ENCODE results near the gene PLCB2.

Gene PLCB2

GRCh38 chr15:40252141-40252437 is 55.6 kb downstream of the PLCB2 start:
- TF ChIP-seq CTCF (IDR thresholded peaks at IDR 0.05; ENCODE audit: low read depth, low read length): no peak
- H3K4me3 ChIP-seq (replicated peaks in 1 of 2; ENCODE audit: low read depth in 2 of 2, low read length in 2 of 2): peak overlapping the region in 1 of 2 donors; percentile 41
- DNase-seq (ENCODE audit: low read depth in 2 of 2): no peak

GRCh38 chr15:40251486-40252140 is 56.1 kb downstream of the PLCB2 start:
- TF ChIP-seq CTCF (IDR thresholded peaks at IDR 0.05; ENCODE audit: low read depth, low read length): no peak
- H3K4me3 ChIP-seq (replicated peaks in 1 of 2; ENCODE audit: low read depth in 2 of 2, low read length in 2 of 2): no peak overlapping the region
- no peak for DNase-seq (ENCODE audit: low read depth in 2 of 2)

- no peak for TF ChIP-seq CTCF (IDR thresholded peaks at IDR 0.05; ENCODE audit: low read depth, low read length)
- H3K4me3 ChIP-seq (replicated peaks in 1 of 2; ENCODE audit: low read depth in 2 of 2, low read length in 2 of 2): no peak overlapping the region
- no peak for DNase-seq (ENCODE audit: low read depth in 2 of 2)
Measured at GRCh38 chr15:40250771-40251483, 56.8 kb downstream of the PLCB2 start.

- TF ChIP-seq CTCF (IDR thresholded peaks at IDR 0.05; ENCODE audit: low read depth, low read length): no peak
- no peak overlapping the region for H3K4me3 ChIP-seq (replicated peaks in 1 of 2; ENCODE audit: low read depth in 2 of 2, low read length in 2 of 2)
- DNase-seq (ENCODE audit: low read depth in 2 of 2): no peak
Measured at GRCh38 chr15:40250304-40250656, 57.5 kb downstream of the PLCB2 start.

GRCh38 chr15:40249477-40250303 is 58.0 kb downstream of the PLCB2 start:
- DNase-seq (ENCODE audit: low read depth in 2 of 2): peak; percentile 20 to 25
- TF ChIP-seq CTCF (IDR thresholded peaks at IDR 0.05; ENCODE audit: low read depth, low read length): no peak
- no peak overlapping the region for H3K4me3 ChIP-seq (replicated peaks in 1 of 2; ENCODE audit: low read depth in 2 of 2, low read length in 2 of 2)

- TF ChIP-seq CTCF (IDR thresholded peaks at IDR 0.05; ENCODE audit: low read depth, low read length): no peak
- no peak for DNase-seq (ENCODE audit: low read depth in 2 of 2)
Measured at GRCh38 chr15:40248006-40248783, 59.5 kb downstream of the PLCB2 start.

More at GRCh38 chr15:40248006-40248783, 59.5 kb downstream of the PLCB2 start:
- H3K4me3 ChIP-seq (replicated peaks in 1 of 2; ENCODE audit: low read depth in 2 of 2, low read length in 2 of 2): no peak overlapping the region

All from cardiac fibroblast (primary cell).